HEK293 (cell line): ENCODE results near the gene ARID1A.

ENCODE experiments used
- GLI4 ChIP-seq: fragments of 450-650 bp; formaldehyde crosslinking; IDR thresholded peaks from 2 replicates; pipeline ENCODE4 v1.5.1; 2016; ENCODE audit warnings: missing biosample characterization, missing genetic modification characterization
- HOXD13 ChIP-seq: sonication (generic); formaldehyde crosslinking; IDR thresholded peaks from 2 replicates; pipeline ENCODE4 v1.8.0; 2022; ENCODE audit warnings: missing genetic modification reagents, borderline replicate concordance
- KLF10 ChIP-seq: fragments of 450-650 bp; IDR thresholded peaks from 2 replicates; pipeline ENCODE4 v1.5.1; 2018; ENCODE audit warnings: missing biosample characterization, mild to moderate bottlenecking, missing genetic modification characterization
- KLF8 ChIP-seq: fragments of 450-650 bp; formaldehyde crosslinking; IDR thresholded peaks from 2 replicates; pipeline ENCODE4 v1.5.1; 2016; ENCODE audit warnings: missing biosample characterization, missing genetic modification characterization
- MEIS1 ChIP-seq: sonication (generic); formaldehyde crosslinking; IDR thresholded peaks from 2 replicates; pipeline ENCODE4 v1.8.1; 2022; ENCODE audit warnings: missing genetic modification reagents, mild to moderate bottlenecking, borderline replicate concordance
- OVOL3 ChIP-seq: fragments of 450-650 bp; formaldehyde crosslinking; IDR thresholded peaks from 2 replicates; pipeline ENCODE4 v1.5.1; 2016; ENCODE audit warnings: missing biosample characterization, missing genetic modification characterization
- TCF7L2 ChIP-seq: IDR thresholded peaks from 2 replicates; pipeline ENCODE4 v1.6.1; 2011; ENCODE audit warnings: low read depth, mild to moderate bottlenecking, inconsistent platforms, low read length, moderate library complexity, borderline replicate concordance
- ZBTB17 ChIP-seq: fragments of 450-650 bp; formaldehyde crosslinking; IDR thresholded peaks from 2 replicates; pipeline ENCODE4 v1.5.1; 2016; ENCODE audit warnings: missing biosample characterization, missing genetic modification characterization
- ZFHX2 ChIP-seq: fragments of 450-650 bp; formaldehyde crosslinking; conservative IDR thresholded peaks from 2 replicates; pipeline ENCODE4 v1.5.1; 2016; ENCODE audit warnings: missing biosample characterization, missing genetic modification characterization
- ZNF23 ChIP-seq: fragments of 450-650 bp; formaldehyde crosslinking; IDR thresholded peaks from 2 replicates; pipeline ENCODE4 v1.5.1; 2016; ENCODE audit warnings: missing biosample characterization, missing genetic modification characterization, borderline replicate concordance
- ZNF24 ChIP-seq: fragments of 450-650 bp; formaldehyde crosslinking; IDR thresholded peaks from 2 replicates; pipeline ENCODE4 v1.5.1; 2016; ENCODE audit warnings: missing biosample characterization, missing genetic modification characterization
- ZNF366 ChIP-seq: fragments of 450-650 bp; formaldehyde crosslinking; conservative IDR thresholded peaks from 2 replicates; pipeline ENCODE4 v1.5.1; 2016; ENCODE audit warnings: missing biosample characterization, missing genetic modification characterization
- ZNF416 ChIP-seq: fragments of 450-650 bp; formaldehyde crosslinking; IDR thresholded peaks from 2 replicates; pipeline ENCODE4 v1.5.1; 2016; ENCODE audit warnings: missing biosample characterization, missing genetic modification characterization
- ZNF433 ChIP-seq: fragments of 450-650 bp; formaldehyde crosslinking; IDR thresholded peaks from 2 replicates; pipeline ENCODE4 v1.5.1; 2016; ENCODE audit warnings: missing biosample characterization, missing genetic modification characterization, low read depth
- ZNF549 ChIP-seq: fragments of 450-650 bp; IDR thresholded peaks from 2 replicates; pipeline ENCODE4 v1.5.1; 2018; ENCODE audit warnings: missing biosample characterization, missing genetic modification characterization, mild to moderate bottlenecking, inconsistent platforms, moderate library complexity
- ZNF610 ChIP-seq: fragments of 450-650 bp; formaldehyde crosslinking; IDR thresholded peaks from 2 replicates; pipeline ENCODE4 v1.5.1; 2016; ENCODE audit warnings: missing biosample characterization, missing genetic modification characterization, borderline replicate concordance
- ZNF629 ChIP-seq: fragments of 450-650 bp; formaldehyde crosslinking; IDR thresholded peaks from 2 replicates; pipeline ENCODE4 v1.5.1; 2017; ENCODE audit warnings: missing biosample characterization, missing genetic modification characterization
- ZNF660 ChIP-seq: fragments of 450-650 bp; IDR thresholded peaks from 2 replicates; pipeline ENCODE4 v1.5.1; 2018; ENCODE audit warnings: missing biosample characterization, mild to moderate bottlenecking, missing genetic modification characterization
- ZNF670 ChIP-seq: fragments of 450-650 bp; formaldehyde crosslinking; IDR thresholded peaks from 2 replicates; pipeline ENCODE4 v1.5.1; 2016; ENCODE audit warnings: missing biosample characterization, missing genetic modification characterization, low read depth
- ZNF785 ChIP-seq: fragments of 450-650 bp; formaldehyde crosslinking; IDR thresholded peaks from 2 replicates; pipeline ENCODE4 v1.5.1; 2016; ENCODE audit warnings: missing biosample characterization, missing genetic modification characterization
- ZXDB ChIP-seq: fragments of 450-650 bp; formaldehyde crosslinking; IDR thresholded peaks from 2 replicates; pipeline ENCODE4 v1.5.1; 2016; ENCODE audit warnings: missing biosample characterization, missing genetic modification characterization
- TF ChIP-seq, protein P1 (sequence below): fragments of 450-650 bp; formaldehyde crosslinking; IDR thresholded peaks from 2 replicates; pipeline ENCODE4 v1.5.0; 2017; ENCODE audit warnings: missing biosample characterization, missing genetic modification characterization, borderline replicate concordance
- TF ChIP-seq, protein P2 (sequence below): fragments of 450-650 bp; formaldehyde crosslinking; IDR thresholded peaks from 2 replicates; pipeline ENCODE4 v1.5.1; 2016; ENCODE audit warnings: missing biosample characterization, missing genetic modification characterization
- TF ChIP-seq, protein P3 (sequence below): fragments of 450-650 bp; formaldehyde crosslinking; optimal IDR thresholded peaks from 2 replicates; pipeline ENCODE3; 2016; ENCODE audit warnings: missing biosample characterization, mild to moderate bottlenecking, missing genetic modification characterization
- TF ChIP-seq, protein P4 (sequence below): fragments of 450-650 bp; formaldehyde crosslinking; IDR thresholded peaks from 2 replicates; pipeline ENCODE4 v1.5.1; 2017; ENCODE audit warnings: missing biosample characterization, missing genetic modification characterization
- TF ChIP-seq, protein P5 (sequence below): fragments of 450-650 bp; formaldehyde crosslinking; IDR thresholded peaks from 2 replicates; pipeline ENCODE4 v1.5.1; 2016; ENCODE audit warnings: missing biosample characterization, missing genetic modification characterization
- TF ChIP-seq, protein P6 (sequence below): fragments of 450-650 bp; formaldehyde crosslinking; IDR thresholded peaks from 2 replicates; pipeline ENCODE4 v1.5.1; 2016; ENCODE audit warnings: missing biosample characterization, missing genetic modification characterization, low read depth
- TF ChIP-seq, protein P7 (sequence below): fragments of 450-650 bp; formaldehyde crosslinking; IDR thresholded peaks from 2 replicates; pipeline ENCODE4 v1.5.1; 2016; ENCODE audit warnings: missing biosample characterization, missing genetic modification characterization

The ARID1A gene

DNA sequence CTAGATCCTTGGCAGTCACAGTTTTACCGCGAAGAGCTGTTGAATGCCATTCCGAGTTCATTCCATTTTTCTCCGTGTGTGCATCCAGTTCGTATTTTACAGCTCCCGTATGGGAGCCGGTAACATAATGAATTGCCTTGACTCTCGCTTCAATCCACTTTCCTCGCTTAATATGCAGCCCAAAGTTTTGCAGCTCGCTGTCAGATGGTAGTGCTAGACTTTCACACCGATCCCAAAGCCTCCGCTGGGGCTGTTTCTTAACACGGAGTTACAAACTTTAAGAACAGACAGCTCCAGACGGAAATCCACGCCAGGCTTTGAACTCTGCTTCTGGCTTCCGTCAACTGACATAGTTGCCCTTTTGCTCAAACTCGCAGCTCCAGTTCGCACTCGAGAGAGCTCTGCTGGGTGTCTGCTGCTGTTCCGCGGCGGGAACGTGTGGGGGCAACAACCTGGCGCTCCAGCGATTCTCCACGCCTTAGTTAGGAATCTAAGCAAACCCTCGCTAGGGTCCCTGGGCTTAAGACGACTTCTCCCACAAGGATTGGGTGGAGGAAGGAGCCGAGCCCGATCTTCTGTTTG, 3.5 kb upstream of the ARID1A start (continued):
- TF ChIP-seq, protein P1, sequence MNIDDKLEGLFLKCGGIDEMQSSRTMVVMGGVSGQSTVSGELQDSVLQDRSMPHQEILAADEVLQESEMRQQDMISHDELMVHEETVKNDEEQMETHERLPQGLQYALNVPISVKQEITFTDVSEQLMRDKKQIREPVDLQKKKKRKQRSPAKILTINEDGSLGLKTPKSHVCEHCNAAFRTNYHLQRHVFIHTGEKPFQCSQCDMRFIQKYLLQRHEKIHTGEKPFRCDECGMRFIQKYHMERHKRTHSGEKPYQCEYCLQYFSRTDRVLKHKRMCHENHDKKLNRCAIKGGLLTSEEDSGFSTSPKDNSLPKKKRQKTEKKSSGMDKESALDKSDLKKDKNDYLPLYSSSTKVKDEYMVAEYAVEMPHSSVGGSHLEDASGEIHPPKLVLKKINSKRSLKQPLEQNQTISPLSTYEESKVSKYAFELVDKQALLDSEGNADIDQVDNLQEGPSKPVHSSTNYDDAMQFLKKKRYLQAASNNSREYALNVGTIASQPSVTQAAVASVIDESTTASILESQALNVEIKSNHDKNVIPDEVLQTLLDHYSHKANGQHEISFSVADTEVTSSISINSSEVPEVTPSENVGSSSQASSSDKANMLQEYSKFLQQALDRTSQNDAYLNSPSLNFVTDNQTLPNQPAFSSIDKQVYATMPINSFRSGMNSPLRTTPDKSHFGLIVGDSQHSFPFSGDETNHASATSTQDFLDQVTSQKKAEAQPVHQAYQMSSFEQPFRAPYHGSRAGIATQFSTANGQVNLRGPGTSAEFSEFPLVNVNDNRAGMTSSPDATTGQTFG (tag by site-specific recombination): no peak
- TF ChIP-seq, protein P2, sequence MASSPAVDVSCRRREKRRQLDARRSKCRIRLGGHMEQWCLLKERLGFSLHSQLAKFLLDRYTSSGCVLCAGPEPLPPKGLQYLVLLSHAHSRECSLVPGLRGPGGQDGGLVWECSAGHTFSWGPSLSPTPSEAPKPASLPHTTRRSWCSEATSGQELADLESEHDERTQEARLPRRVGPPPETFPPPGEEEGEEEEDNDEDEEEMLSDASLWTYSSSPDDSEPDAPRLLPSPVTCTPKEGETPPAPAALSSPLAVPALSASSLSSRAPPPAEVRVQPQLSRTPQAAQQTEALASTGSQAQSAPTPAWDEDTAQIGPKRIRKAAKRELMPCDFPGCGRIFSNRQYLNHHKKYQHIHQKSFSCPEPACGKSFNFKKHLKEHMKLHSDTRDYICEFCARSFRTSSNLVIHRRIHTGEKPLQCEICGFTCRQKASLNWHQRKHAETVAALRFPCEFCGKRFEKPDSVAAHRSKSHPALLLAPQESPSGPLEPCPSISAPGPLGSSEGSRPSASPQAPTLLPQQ (tag by site-specific recombination): peak; percentile 91
- TF ChIP-seq ZNF23: no peak
- peak; percentile 93 for TF ChIP-seq ZNF24 (tag by site-specific recombination)
- no peak for TF ChIP-seq ZNF549 (tag by site-specific recombination)
- TF ChIP-seq GLI4 (tag by site-specific recombination): no peak
- TF ChIP-seq ZXDB (tag by site-specific recombination): peak; percentile 74
- no peak for TF ChIP-seq HOXD13 (CRISPR knock-in tag)
- 0 out of 2 replicates have a peak, but pooled peaks have one; percentile 33 for TF ChIP-seq OVOL3 (tag by site-specific recombination)
- TF ChIP-seq, protein P3, sequence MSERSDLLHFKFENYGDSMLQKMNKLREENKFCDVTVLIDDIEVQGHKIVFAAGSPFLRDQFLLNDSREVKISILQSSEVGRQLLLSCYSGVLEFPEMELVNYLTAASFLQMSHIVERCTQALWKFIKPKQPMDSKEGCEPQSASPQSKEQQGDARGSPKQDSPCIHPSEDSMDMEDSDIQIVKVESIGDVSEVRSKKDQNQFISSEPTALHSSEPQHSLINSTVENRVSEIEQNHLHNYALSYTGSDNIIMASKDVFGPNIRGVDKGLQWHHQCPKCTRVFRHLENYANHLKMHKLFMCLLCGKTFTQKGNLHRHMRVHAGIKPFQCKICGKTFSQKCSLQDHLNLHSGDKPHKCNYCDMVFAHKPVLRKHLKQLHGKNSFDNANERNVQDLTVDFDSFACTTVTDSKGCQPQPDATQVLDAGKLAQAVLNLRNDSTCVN (tag by site-specific recombination): no peak
- TF ChIP-seq KLF8 (tag by site-specific recombination): peak; percentile 83
- no peak; the same call in none of the 2 replicates for TF ChIP-seq ZBTB17 (tag by site-specific recombination)
- TF ChIP-seq, protein P4, sequence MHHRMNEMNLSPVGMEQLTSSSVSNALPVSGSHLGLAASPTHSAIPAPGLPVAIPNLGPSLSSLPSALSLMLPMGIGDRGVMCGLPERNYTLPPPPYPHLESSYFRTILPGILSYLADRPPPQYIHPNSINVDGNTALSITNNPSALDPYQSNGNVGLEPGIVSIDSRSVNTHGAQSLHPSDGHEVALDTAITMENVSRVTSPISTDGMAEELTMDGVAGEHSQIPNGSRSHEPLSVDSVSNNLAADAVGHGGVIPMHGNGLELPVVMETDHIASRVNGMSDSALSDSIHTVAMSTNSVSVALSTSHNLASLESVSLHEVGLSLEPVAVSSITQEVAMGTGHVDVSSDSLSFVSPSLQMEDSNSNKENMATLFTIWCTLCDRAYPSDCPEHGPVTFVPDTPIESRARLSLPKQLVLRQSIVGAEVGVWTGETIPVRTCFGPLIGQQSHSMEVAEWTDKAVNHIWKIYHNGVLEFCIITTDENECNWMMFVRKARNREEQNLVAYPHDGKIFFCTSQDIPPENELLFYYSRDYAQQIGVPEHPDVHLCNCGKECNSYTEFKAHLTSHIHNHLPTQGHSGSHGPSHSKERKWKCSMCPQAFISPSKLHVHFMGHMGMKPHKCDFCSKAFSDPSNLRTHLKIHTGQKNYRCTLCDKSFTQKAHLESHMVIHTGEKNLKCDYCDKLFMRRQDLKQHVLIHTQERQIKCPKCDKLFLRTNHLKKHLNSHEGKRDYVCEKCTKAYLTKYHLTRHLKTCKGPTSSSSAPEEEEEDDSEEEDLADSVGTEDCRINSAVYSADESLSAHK: no peak; the same call in none of the 2 replicates
- no peak for TF ChIP-seq TCF7L2
- peak; percentile 41; the same call in 1 of the 2 replicates for TF ChIP-seq ZNF660 (tag by site-specific recombination)
- TF ChIP-seq ZNF416 (tag by site-specific recombination): no peak
- TF ChIP-seq, protein P5, sequence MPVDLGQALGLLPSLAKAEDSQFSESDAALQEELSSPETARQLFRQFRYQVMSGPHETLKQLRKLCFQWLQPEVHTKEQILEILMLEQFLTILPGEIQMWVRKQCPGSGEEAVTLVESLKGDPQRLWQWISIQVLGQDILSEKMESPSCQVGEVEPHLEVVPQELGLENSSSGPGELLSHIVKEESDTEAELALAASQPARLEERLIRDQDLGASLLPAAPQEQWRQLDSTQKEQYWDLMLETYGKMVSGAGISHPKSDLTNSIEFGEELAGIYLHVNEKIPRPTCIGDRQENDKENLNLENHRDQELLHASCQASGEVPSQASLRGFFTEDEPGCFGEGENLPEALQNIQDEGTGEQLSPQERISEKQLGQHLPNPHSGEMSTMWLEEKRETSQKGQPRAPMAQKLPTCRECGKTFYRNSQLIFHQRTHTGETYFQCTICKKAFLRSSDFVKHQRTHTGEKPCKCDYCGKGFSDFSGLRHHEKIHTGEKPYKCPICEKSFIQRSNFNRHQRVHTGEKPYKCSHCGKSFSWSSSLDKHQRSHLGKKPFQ (tag by site-specific recombination): peak; percentile 90
- TF ChIP-seq ZNF785 (tag by site-specific recombination): no peak
- no peak for TF ChIP-seq ZFHX2 (tag by site-specific recombination)
- peak; percentile 27; the same call in 1 of the 2 replicates for TF ChIP-seq ZNF366 (tag by site-specific recombination)
- TF ChIP-seq MEIS1: no peak
- TF ChIP-seq KLF10 (tag by site-specific recombination): peak; percentile 28; the same call in 1 of the 2 replicates
- TF ChIP-seq ZNF670 (tag by site-specific recombination): no peak
- TF ChIP-seq, protein P6, sequence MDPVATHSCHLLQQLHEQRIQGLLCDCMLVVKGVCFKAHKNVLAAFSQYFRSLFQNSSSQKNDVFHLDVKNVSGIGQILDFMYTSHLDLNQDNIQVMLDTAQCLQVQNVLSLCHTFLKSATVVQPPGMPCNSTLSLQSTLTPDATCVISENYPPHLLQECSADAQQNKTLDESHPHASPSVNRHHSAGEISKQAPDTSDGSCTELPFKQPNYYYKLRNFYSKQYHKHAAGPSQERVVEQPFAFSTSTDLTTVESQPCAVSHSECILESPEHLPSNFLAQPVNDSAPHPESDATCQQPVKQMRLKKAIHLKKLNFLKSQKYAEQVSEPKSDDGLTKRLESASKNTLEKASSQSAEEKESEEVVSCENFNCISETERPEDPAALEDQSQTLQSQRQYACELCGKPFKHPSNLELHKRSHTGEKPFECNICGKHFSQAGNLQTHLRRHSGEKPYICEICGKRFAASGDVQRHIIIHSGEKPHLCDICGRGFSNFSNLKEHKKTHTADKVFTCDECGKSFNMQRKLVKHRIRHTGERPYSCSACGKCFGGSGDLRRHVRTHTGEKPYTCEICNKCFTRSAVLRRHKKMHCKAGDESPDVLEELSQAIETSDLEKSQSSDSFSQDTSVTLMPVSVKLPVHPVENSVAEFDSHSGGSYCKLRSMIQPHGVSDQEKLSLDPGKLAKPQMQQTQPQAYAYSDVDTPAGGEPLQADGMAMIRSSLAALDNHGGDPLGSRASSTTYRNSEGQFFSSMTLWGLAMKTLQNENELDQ (tag by site-specific recombination): no peak
- no peak for TF ChIP-seq ZNF610 (tag by site-specific recombination)
- no peak for TF ChIP-seq ZNF433 (tag by site-specific recombination)
- TF ChIP-seq, protein P7, sequence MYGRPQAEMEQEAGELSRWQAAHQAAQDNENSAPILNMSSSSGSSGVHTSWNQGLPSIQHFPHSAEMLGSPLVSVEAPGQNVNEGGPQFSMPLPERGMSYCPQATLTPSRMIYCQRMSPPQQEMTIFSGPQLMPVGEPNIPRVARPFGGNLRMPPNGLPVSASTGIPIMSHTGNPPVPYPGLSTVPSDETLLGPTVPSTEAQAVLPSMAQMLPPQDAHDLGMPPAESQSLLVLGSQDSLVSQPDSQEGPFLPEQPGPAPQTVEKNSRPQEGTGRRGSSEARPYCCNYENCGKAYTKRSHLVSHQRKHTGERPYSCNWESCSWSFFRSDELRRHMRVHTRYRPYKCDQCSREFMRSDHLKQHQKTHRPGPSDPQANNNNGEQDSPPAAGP (tag by site-specific recombination): peak; percentile 72
- peak; percentile 65 for TF ChIP-seq ZNF629 (tag by site-specific recombination)
